ENCODE data around the gene CCDC17. TPM values are rescaled to one million over a fixed set of nuclear protein-coding genes. Genes with fewer than 3 reads are reported as not detected.

Gene CCDC17
- total and polyA plus RNA-seq, 4 donors = 1.0 to 1.7 (median 1.1) TPM; not detected in 1

GRCh38 chr1:45629035-45629434, 5.2 kb upstream of the CCDC17 start:
- H3K27ac ChIP-seq (ENCODE audit: low read depth, low read length) = no peak overlapping the region
- no peak for DNase-seq (ENCODE audit: low read depth in 4 of 6, low spot score in 6 of 6)
- no peaks in the 10 kb centered on the region for H3K9me3 ChIP-seq (ENCODE audit: control insufficient read depth, insufficient read depth, low read length)
- H3K27me3 ChIP-seq (ENCODE audit: control insufficient read depth, insufficient read depth, low read length) = no peaks in the 10 kb centered on the region
- no peak overlapping the region for H3K4me3 ChIP-seq (ENCODE audit: low read depth, low read length)
- H3K36me3 ChIP-seq (ENCODE audit: control insufficient read depth, insufficient read depth, low read length) = peaks cover 43% of the 10 kb centered on the region
- no peaks in the 10 kb centered on the region for H3K4me1 ChIP-seq (ENCODE audit: control insufficient read depth, insufficient read depth, low read length)

GRCh38 chr1:45622524-45623394, 1.1 kb downstream of the CCDC17 start:
- DNase-seq (ENCODE audit: low read depth in 4 of 6, low spot score in 6 of 6) = no peak
- peak overlapping the region; percentile 12 for H3K4me3 ChIP-seq (ENCODE audit: low read depth, low read length)
- WGBS (ENCODE audit: insufficient coverage) = 48% methylated on average over 78 of the region's 78 CpGs
- H3K27ac ChIP-seq (ENCODE audit: low read depth, low read length) = no peak overlapping the region
- H3K36me3 ChIP-seq (ENCODE audit: control insufficient read depth, insufficient read depth, low read length) = peaks cover 48% of the 10 kb centered on the region
- no peaks in the 10 kb centered on the region for H3K9me3 ChIP-seq (ENCODE audit: control insufficient read depth, insufficient read depth, low read length)
- H3K27me3 ChIP-seq (ENCODE audit: control insufficient read depth, insufficient read depth, low read length) = no peaks in the 10 kb centered on the region
- H3K4me1 ChIP-seq (ENCODE audit: control insufficient read depth, insufficient read depth, low read length) = peaks cover 9% of the 10 kb centered on the region

GRCh38 chr1:45621895-45622523, 1.8 kb downstream of the CCDC17 start:
- H3K4me1 ChIP-seq (ENCODE audit: control insufficient read depth, insufficient read depth, low read length) = peaks cover 9% of the 10 kb centered on the region
- H3K4me3 ChIP-seq (ENCODE audit: low read depth, low read length) = peak overlapping the region; percentile 12
- H3K9me3 ChIP-seq (ENCODE audit: control insufficient read depth, insufficient read depth, low read length) = no peaks in the 10 kb centered on the region
- no peak overlapping the region for H3K27ac ChIP-seq (ENCODE audit: low read depth, low read length)
- DNase-seq (ENCODE audit: low read depth in 4 of 6, low spot score in 6 of 6) = peak in 1 of 6 donors; percentile 4
- WGBS (ENCODE audit: insufficient coverage) = 71% methylated on average over 18 of the region's 18 CpGs
- H3K36me3 ChIP-seq (ENCODE audit: control insufficient read depth, insufficient read depth, low read length) = peaks cover 55% of the 10 kb centered on the region
- H3K27me3 ChIP-seq (ENCODE audit: control insufficient read depth, insufficient read depth, low read length) = no peaks in the 10 kb centered on the region

- peak in 1 of 6 donors; percentile 7 for DNase-seq (ENCODE audit: low read depth in 4 of 6, low spot score in 6 of 6)
- Histone ChIP-seq H3K4me3 (ENCODE audit: low read depth, low read length) (no peak overlapping the region), H3K4me1 (ENCODE audit: control insufficient read depth, insufficient read depth, low read length) (peaks cover 9% of the 10 kb centered on the region), H3K9me3 (ENCODE audit: control insufficient read depth, insufficient read depth, low read length) (no peaks in the 10 kb centered on the region), H3K36me3 (ENCODE audit: control insufficient read depth, insufficient read depth, low read length) (peaks cover 54% of the 10 kb centered on the region), H3K27ac (ENCODE audit: low read depth, low read length) (no peak overlapping the region), H3K27me3 (ENCODE audit: control insufficient read depth, insufficient read depth, low read length) (no peaks in the 10 kb centered on the region)
- 87% methylated on average over 3 of the region's 3 CpGs for WGBS (ENCODE audit: insufficient coverage)
Observed at GRCh38 chr1:45621501-45621836, 2.4 kb downstream of the CCDC17 start.

- Histone ChIP-seq H3K27ac (ENCODE audit: low read depth, low read length) (no peak overlapping the region), H3K36me3 (ENCODE audit: control insufficient read depth, insufficient read depth, low read length) (peaks cover 53% of the 10 kb centered on the region), H3K4me1 (ENCODE audit: control insufficient read depth, insufficient read depth, low read length) (peaks cover 9% of the 10 kb centered on the region), H3K9me3 (ENCODE audit: control insufficient read depth, insufficient read depth, low read length) (no peaks in the 10 kb centered on the region), H3K4me3 (ENCODE audit: low read depth, low read length) (no peak overlapping the region), H3K27me3 (ENCODE audit: control insufficient read depth, insufficient read depth, low read length) (no peaks in the 10 kb centered on the region)
- WGBS (ENCODE audit: insufficient coverage) = 93% methylated on average over 16 of the region's 17 CpGs
- no peak for DNase-seq (ENCODE audit: low read depth in 4 of 6, low spot score in 6 of 6)
Observed at GRCh38 chr1:45620588-45621500, 3.0 kb downstream of the CCDC17 start.

GRCh38 chr1:45619149-45619921, 4.5 kb downstream of the CCDC17 start:
- H3K36me3 ChIP-seq (ENCODE audit: control insufficient read depth, insufficient read depth, low read length) = peaks cover 63% of the 10 kb centered on the region

GRCh38 chr1:45617618-45618017, 6.2 kb downstream of the CCDC17 start:
- peaks cover 5% of the 10 kb centered on the region for H3K4me1 ChIP-seq (ENCODE audit: control insufficient read depth, insufficient read depth, low read length)
- H3K4me3 ChIP-seq (ENCODE audit: low read depth, low read length) = no peak overlapping the region
- peaks cover 57% of the 10 kb centered on the region for H3K36me3 ChIP-seq (ENCODE audit: control insufficient read depth, insufficient read depth, low read length)
- WGBS (ENCODE audit: insufficient coverage) = 87% methylated on average over 3 of the region's 4 CpGs
- H3K9me3 ChIP-seq (ENCODE audit: control insufficient read depth, insufficient read depth, low read length) = no peaks in the 10 kb centered on the region
- no peak overlapping the region for H3K27ac ChIP-seq (ENCODE audit: low read depth, low read length)
- no peaks in the 10 kb centered on the region for H3K27me3 ChIP-seq (ENCODE audit: control insufficient read depth, insufficient read depth, low read length)
- DNase-seq (ENCODE audit: low read depth in 4 of 6, low spot score in 6 of 6) = no peak

More at GRCh38 chr1:45619149-45619921, 4.5 kb downstream of the CCDC17 start:
- Histone ChIP-seq H3K4me1 (ENCODE audit: control insufficient read depth, insufficient read depth, low read length) (peaks cover 9% of the 10 kb centered on the region), H3K4me3 (ENCODE audit: low read depth, low read length) (no peak overlapping the region), H3K27ac (ENCODE audit: low read depth, low read length) (no peak overlapping the region), H3K27me3 (ENCODE audit: control insufficient read depth, insufficient read depth, low read length) (no peaks in the 10 kb centered on the region), H3K9me3 (ENCODE audit: control insufficient read depth, insufficient read depth, low read length) (no peaks in the 10 kb centered on the region)
- DNase-seq (ENCODE audit: low read depth in 4 of 6, low spot score in 6 of 6) = no peak
- 71% methylated on average over 8 of the region's 8 CpGs for WGBS (ENCODE audit: insufficient coverage)

- peaks cover 40% of the 10 kb centered on the region for H3K36me3 ChIP-seq (ENCODE audit: control insufficient read depth, insufficient read depth, low read length)
- no CpG with 5 or more reads among the region's 1 CpG for WGBS (ENCODE audit: insufficient coverage)
- no peaks in the 10 kb centered on the region for H3K27me3 ChIP-seq (ENCODE audit: control insufficient read depth, insufficient read depth, low read length)
- DNase-seq (ENCODE audit: low read depth in 4 of 6, low spot score in 6 of 6) = no peak
- H3K4me3 ChIP-seq (ENCODE audit: low read depth, low read length) = no peak overlapping the region
- H3K9me3 ChIP-seq (ENCODE audit: control insufficient read depth, insufficient read depth, low read length) = no peaks in the 10 kb centered on the region
- H3K27ac ChIP-seq (ENCODE audit: low read depth, low read length) = no peak overlapping the region
- no peaks in the 10 kb centered on the region for H3K4me1 ChIP-seq (ENCODE audit: control insufficient read depth, insufficient read depth, low read length)
Observed at GRCh38 chr1:45615885-45616284, 8.0 kb downstream of the CCDC17 start.
